ENCODE measurements around the gene ARL3.
A peak's percentile ranks its signal among the peaks of the same experiment; 100 is the strongest.

ARL3 gene

GRCh38 chr10:102641880-102642735 is 72.1 kb downstream of the ARL3 start:
- peak overlapping the region; percentile 87 for H3K27ac ChIP-seq (ENCODE audit: low read depth, low read length)

GRCh38 chr10:102641402-102641801 is 72.8 kb downstream of the ARL3 start:
- Histone ChIP-seq H3K36me3 (ENCODE audit: low read length) (no peaks in the 10 kb centered on the region), H2AFZ (ENCODE audit: low read depth, low read length, severe bottlenecking) (peak overlapping the region; percentile 96), H3K4me3 (ENCODE audit: insufficient read depth, low read length, poor library complexity, severe bottlenecking) (peak overlapping the region; percentile 50), H3K27ac (ENCODE audit: low read depth, low read length) (peak overlapping the region; percentile 87; the same call in 1 of the 2 replicates), H3F3A (ENCODE audit: insufficient read depth) (peaks cover 26% of the 10 kb centered on the region), H3K4me2 (ENCODE audit: low read depth, low read length, poor library complexity, severe bottlenecking) (peak overlapping the region; percentile 56), H3K9ac (ENCODE audit: low read length) (no peak overlapping the region), H4K20me1 (ENCODE audit: low read depth, low read length) (no peaks in the 10 kb centered on the region), H3K79me2 (ENCODE audit: insufficient read depth, low read length) (peaks cover 8% of the 10 kb centered on the region; the same call in 1 of the 2 replicates), H3K9me2 (replicated peaks; ENCODE audit: insufficient read depth, low read length) (no peaks in the 10 kb centered on the region), H3K27me3 (ENCODE audit: low read length) (no peaks in the 10 kb centered on the region), H3K9me3 (ENCODE audit: insufficient read depth, low read length) (peaks cover 6% of the 10 kb centered on the region; the same call in 1 of the 2 replicates)
- TF ChIP-seq EZH2phosphoT487 (conservative IDR thresholded peaks at IDR 0.05; ENCODE audit: low read length) (no peak), CTCF (IDR thresholded peaks at IDR 0.05; ENCODE audit: insufficient read depth, low read length, poor library complexity, severe bottlenecking) (no peak)

More at GRCh38 chr10:102641880-102642735, 72.1 kb downstream of the ARL3 start:
- Histone ChIP-seq H3K9ac (ENCODE audit: low read length) (peak overlapping the region; percentile 84), H3F3A (ENCODE audit: insufficient read depth) (peaks cover 28% of the 10 kb centered on the region), H3K4me2 (ENCODE audit: low read depth, low read length, poor library complexity, severe bottlenecking) (peak overlapping the region; percentile 73), H2AFZ (ENCODE audit: low read depth, low read length, severe bottlenecking) (peak overlapping the region; percentile 96), H4K20me1 (ENCODE audit: low read depth, low read length) (no peaks in the 10 kb centered on the region), H3K79me2 (ENCODE audit: insufficient read depth, low read length) (peaks cover 11% of the 10 kb centered on the region; the same call in 1 of the 2 replicates), H3K36me3 (ENCODE audit: low read length) (no peaks in the 10 kb centered on the region), H3K9me3 (ENCODE audit: insufficient read depth, low read length) (peaks cover 6% of the 10 kb centered on the region; the same call in 1 of the 2 replicates), H3K9me2 (replicated peaks; ENCODE audit: insufficient read depth, low read length) (no peaks in the 10 kb centered on the region), H3K4me3 (ENCODE audit: insufficient read depth, low read length, poor library complexity, severe bottlenecking) (peak overlapping the region; percentile 76), H3K27me3 (ENCODE audit: low read length) (no peaks in the 10 kb centered on the region)
- TF ChIP-seq EZH2phosphoT487 (conservative IDR thresholded peaks at IDR 0.05; ENCODE audit: low read length) (no peak), CTCF (IDR thresholded peaks at IDR 0.05; ENCODE audit: insufficient read depth, low read length, poor library complexity, severe bottlenecking) (no peak)

- Histone ChIP-seq H2AFZ (ENCODE audit: low read depth, low read length, severe bottlenecking) (no peak overlapping the region), H3K27me3 (ENCODE audit: low read length) (no peaks in the 10 kb centered on the region), H3K9me2 (replicated peaks; ENCODE audit: insufficient read depth, low read length) (no peaks in the 10 kb centered on the region), H4K20me1 (ENCODE audit: low read depth, low read length) (no peaks in the 10 kb centered on the region), H3K36me3 (ENCODE audit: low read length) (no peaks in the 10 kb centered on the region), H3K27ac (ENCODE audit: low read depth, low read length) (no peak overlapping the region), H3K9me3 (ENCODE audit: insufficient read depth, low read length) (peaks cover 6% of the 10 kb centered on the region; the same call in 1 of the 2 replicates), H3K9ac (ENCODE audit: low read length) (no peak overlapping the region), H3K4me2 (ENCODE audit: low read depth, low read length, poor library complexity, severe bottlenecking) (no peak overlapping the region), H3F3A (ENCODE audit: insufficient read depth) (peaks cover 9% of the 10 kb centered on the region), H3K79me2 (ENCODE audit: insufficient read depth, low read length) (peaks cover 3% of the 10 kb centered on the region; the same call in 1 of the 2 replicates), H3K4me3 (ENCODE audit: insufficient read depth, low read length, poor library complexity, severe bottlenecking) (no peak overlapping the region)
- TF ChIP-seq CTCF (IDR thresholded peaks at IDR 0.05; ENCODE audit: insufficient read depth, low read length, poor library complexity, severe bottlenecking) = no peak
- TF ChIP-seq EZH2phosphoT487 (conservative IDR thresholded peaks at IDR 0.05; ENCODE audit: low read length) = no peak
These were observed 74.7 kb downstream of the ARL3 start for GRCh38 chr10:102639537-102639936.

Data from SU-DHL-6 (cell line).